ENCODE measurements around the gene MYL12B. TPM values are rescaled to one million over a fixed set of nuclear protein-coding genes. Genes with fewer than 3 reads are reported as not detected.

The MYL12B gene
- total RNA-seq, 1 experiment from 2014 or later = 166 TPM

DNA sequence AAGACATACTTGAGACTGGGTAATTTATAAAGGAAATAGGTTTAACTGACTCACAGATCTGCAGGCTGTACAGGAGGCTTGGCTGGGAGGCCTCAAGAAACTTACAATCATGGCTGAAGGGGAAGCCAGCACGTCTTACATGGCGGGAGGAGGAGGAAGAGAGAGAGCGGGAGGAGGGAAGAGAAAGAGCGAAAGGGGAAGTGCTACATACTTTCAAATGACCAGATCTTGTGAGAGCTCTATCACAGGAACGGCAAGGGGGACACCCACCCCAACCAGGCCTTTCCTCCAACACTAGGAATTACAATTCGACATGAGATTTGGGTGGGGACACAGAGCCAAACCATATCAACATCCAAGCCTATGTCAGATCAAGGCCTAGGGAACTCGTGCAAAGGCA lies 24.2 kb downstream of the MYL12B start:
- Histone ChIP-seq H2AK5ac (ENCODE audit: insufficient read length, low read length) (no peak overlapping the region), H2BK120ac (ENCODE audit: low read depth, low read length, poor library complexity, severe bottlenecking) (no peak overlapping the region), H4K91ac (ENCODE audit: insufficient read length, low read depth, low read length) (no peak overlapping the region), H4K20me1 (ENCODE audit: control insufficient read depth, insufficient read depth, insufficient read length) (no peaks in the 10 kb centered on the region), H2AFZ (ENCODE audit: low read length) (no peak overlapping the region), H3K9ac (ENCODE audit: extremely low read depth, insufficient read length, low read length) (no peak overlapping the region), H3K79me2 (ENCODE audit: insufficient read depth, low read length) (no peaks in the 10 kb centered on the region), H3K27ac (ENCODE audit: insufficient read length, low read depth, low read length) (no peak overlapping the region), H3K27me3 (ENCODE audit: insufficient read depth, low read length) (no peaks in the 10 kb centered on the region), H3K79me1 (ENCODE audit: insufficient read depth, low read depth, low read length, poor library complexity, severe bottlenecking) (no peaks in the 10 kb centered on the region), H3K9me3 (ENCODE audit: control insufficient read depth, low read depth, low read length) (no peaks in the 10 kb centered on the region), H2BK15ac (ENCODE audit: low read depth, low read length) (no peak overlapping the region), H3K23me2 (ENCODE audit: insufficient read length, low read depth, low read length, poor library complexity, severe bottlenecking) (no peaks in the 10 kb centered on the region), H3K4me2 (ENCODE audit: insufficient read depth, insufficient read length, low read length) (no peak overlapping the region), H4K8ac (replicated peaks; ENCODE audit: insufficient read length, low read depth, low read length) (no peak overlapping the region), H3T11ph (ENCODE audit: low read length) (no peak overlapping the region), H3K14ac (ENCODE audit: insufficient read depth, low read length) (no peak overlapping the region), H3K4me1 (ENCODE audit: insufficient read depth, low read length) (no peaks in the 10 kb centered on the region; the same call in 1 of the 2 replicates), H3K4ac (ENCODE audit: low read depth, low read length) (no peak overlapping the region), H2BK12ac (ENCODE audit: insufficient read length, low read depth, low read length) (no peak overlapping the region), H2BK20ac (ENCODE audit: low read depth, low read length, poor library complexity, severe bottlenecking) (no peak overlapping the region), H2BK5ac (ENCODE audit: insufficient read length, low read length) (no peak overlapping the region), H3K23ac (ENCODE audit: insufficient read length, low read depth, low read length) (no peak overlapping the region), H3K18ac (ENCODE audit: insufficient read length, low read depth, low read length) (no peak overlapping the region), H4K5ac (ENCODE audit: insufficient read length, low read depth, low read length) (no peak overlapping the region), H3K56ac (ENCODE audit: insufficient read length, low read depth, low read length) (no peak overlapping the region)
- H3K36me3 Mint-ChIP-seq (ENCODE audit: insufficient read depth in 1 of 3, low read depth in 3 of 3) = peaks cover 9 to 44% (median 30%) of the 10 kb centered on the region in 3 experiments
- DNase-seq = no peak
- H3K9me3 Mint-ChIP-seq = peaks cover 26 to 40% of the 10 kb centered on the region in 2 experiments
- H3K27me3 Mint-ChIP-seq (ENCODE audit: low read depth) = no peaks in the 10 kb centered on the region
- H3K4me1 Mint-ChIP-seq = peaks cover 11 to 13% of the 10 kb centered on the region in 2 experiments
- TF ChIP-seq, protein P1, sequence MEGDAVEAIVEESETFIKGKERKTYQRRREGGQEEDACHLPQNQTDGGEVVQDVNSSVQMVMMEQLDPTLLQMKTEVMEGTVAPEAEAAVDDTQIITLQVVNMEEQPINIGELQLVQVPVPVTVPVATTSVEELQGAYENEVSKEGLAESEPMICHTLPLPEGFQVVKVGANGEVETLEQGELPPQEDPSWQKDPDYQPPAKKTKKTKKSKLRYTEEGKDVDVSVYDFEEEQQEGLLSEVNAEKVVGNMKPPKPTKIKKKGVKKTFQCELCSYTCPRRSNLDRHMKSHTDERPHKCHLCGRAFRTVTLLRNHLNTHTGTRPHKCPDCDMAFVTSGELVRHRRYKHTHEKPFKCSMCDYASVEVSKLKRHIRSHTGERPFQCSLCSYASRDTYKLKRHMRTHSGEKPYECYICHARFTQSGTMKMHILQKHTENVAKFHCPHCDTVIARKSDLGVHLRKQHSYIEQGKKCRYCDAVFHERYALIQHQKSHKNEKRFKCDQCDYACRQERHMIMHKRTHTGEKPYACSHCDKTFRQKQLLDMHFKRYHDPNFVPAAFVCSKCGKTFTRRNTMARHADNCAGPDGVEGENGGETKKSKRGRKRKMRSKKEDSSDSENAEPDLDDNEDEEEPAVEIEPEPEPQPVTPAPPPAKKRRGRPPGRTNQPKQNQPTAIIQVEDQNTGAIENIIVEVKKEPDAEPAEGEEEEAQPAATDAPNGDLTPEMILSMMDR (conservative IDR thresholded peaks at IDR 0.05) = no peak
- no peak overlapping the region for H3K27ac Mint-ChIP-seq
- WGBS (ENCODE audit: extremely low coverage, insufficient read length, low lambda C conversion rate) = no CpG with 5 or more reads among the region's 7 CpGs
- no peak overlapping the region for H3K4me3 Mint-ChIP-seq

Measured in H9 (cell line).